ENCODE measurements around the gene DENND4A.
"Not testable (repeated sequence)": the region's sequence is repeated elsewhere in the genome, so short reads cannot be mapped to it uniquely, and the experiment has no call there.

The DENND4A gene

DNA sequence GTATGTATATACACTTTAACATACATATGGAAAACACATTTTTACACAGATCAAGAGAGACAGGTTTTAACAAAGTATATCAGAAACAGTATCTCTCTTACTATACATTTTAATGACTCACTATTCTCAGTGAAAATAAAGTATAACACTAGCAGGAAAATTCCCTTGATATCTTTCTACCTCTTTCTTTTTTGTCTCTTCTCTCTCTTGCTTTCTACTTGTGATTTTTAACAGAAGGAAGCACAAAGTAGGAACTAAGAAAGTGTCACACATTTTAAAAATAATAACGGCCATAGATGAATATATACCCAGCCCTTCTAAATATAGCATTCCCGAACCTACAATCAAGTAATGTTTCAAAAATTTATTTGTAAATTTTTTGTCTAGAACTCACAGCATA, 4.8 kb downstream of the DENND4A start:
- no peak for DNase-seq

DNA sequence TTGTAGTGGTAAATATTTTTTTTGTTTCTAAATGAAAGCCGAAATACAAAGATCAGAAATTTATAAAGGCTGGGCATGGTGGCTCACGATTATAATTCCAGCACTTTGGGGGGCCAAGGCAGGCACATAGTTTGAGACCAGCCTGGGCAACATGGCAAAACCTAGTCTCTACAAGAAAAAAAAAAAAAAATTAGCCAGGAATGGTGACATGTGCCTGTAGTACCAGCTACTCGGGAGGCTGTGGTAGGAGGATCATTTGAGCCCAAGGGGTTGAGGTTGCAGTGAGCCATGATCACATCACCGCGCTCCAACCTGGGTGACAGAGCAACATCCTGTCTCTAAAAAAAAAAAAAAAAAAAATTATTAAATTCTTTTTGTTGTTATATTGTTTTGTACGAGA, 6.9 kb downstream of the DENND4A start:
- no peak for DNase-seq

DNA sequence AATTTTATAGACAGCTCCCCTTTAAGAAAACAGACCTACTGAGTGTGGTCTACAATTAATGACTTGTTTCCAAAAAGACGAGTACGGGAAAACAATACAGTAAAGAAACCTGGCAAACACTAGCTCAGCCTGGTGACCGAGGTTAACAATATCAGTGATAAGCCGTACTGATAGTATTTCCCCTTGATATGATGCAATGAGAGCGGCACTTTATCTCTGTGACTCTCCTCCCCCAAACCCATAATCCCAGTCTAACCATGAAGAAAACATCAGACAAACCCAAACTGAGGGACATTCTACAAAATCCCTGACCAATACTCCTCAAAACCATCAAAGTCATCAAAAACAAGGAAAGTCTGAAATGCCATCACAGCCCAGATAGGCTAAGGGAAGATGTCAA, 8.2 kb downstream of the DENND4A start:
- DNase-seq, result no peak

DNA sequence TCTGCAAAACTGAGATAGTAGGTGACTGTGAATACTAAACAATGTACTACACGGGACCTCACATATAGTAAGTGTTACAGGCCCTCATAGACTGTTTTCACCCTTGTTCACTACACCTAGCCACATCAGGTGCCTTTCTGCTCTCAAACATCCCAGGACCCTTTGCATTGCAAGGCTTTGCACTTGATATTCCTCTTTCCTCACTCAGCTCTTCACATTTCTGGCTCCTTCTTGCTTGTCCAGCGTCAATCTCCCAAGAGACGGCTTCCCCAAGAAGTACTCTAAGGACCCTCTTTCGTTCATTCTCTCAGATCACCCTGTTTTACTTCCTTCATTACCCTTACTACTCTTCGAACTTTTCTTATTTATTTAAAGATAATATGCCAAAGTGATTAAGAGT, 10.0 kb downstream of the DENND4A start:
- DNase-seq, result no peak

DNA sequence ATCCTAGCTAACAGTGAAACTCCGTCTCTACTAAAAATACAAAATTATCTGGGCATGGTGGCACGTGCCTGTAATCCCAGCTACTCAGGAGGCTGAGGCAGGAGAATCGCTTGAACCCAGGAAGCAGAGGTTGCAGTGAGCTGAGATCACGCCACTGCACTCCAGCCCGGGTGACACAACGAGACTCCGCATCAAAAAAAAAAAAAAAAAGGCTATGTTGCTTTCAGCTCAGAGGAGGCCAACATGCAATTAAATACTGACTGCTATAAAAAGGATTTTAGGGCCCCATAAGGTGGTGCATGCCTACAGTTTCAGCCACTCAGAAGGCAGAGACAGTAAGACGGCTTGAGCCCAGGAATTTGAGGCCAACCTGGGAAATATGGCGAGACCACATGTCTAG, 13.4 kb downstream of the DENND4A start:
- not testable (repeated sequence) for DNase-seq

DNA sequence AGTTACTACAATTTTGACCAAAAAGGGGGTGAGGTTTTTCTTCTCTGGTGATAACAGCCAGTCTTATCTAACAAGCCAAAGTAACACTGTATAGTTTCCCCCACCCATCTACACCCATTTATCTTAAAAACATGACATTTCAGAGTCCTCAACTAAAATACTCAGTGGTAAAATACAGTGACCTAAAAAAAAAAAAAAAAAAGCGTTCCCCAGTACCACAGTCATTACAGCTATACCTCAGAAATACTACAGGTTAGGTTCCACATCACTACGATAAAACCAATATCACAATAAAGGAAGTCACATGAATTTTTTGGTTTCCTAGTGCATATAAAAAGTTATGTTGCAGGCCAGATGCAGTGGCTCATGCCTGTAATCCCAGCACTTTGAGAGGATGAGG, 13.8 kb downstream of the DENND4A start:
- DNase-seq, result peak in 2 of 5 experiments; percentile 60 to 70

DNA sequence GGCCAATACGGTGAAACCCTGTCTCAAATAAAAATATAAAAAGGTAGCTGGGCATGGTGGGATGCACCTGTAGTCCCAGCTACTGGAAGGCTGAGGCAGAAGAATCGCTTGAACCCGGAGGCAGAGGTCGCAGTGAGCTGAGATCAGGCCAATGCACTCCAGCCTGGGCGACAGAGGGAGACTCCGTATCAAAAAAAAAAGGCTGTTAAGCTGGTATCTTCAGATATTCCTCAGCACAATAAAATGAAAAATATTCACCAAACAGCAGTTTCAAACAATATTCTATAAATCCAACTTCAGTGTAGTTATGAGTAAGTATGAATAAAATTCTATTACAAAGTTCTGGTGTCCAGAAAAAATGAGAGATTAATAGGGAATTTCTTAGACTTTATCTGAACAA, 14.2 kb downstream of the DENND4A start:
- DNase-seq, result no peak

DNA sequence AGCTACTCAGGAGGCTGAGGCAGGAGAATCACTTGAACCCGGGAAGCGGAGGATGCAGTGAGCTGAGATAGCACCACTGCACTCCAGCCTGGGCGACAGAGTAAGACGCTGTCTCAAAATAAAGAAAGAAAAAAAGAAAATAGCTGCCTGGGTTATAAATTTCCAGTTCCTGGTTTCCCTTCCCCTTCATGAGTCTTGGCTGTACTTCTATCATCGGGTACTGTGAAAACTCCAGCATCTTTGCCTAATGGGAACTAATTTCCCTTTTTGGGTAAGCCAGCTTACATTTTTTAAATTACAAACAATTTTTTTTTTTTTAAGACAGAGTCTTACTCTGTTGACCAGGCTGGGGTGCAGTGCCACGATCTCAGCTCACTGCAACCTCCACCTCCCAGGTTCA, 15.0 kb downstream of the DENND4A start:
- no peak for DNase-seq

DNA sequence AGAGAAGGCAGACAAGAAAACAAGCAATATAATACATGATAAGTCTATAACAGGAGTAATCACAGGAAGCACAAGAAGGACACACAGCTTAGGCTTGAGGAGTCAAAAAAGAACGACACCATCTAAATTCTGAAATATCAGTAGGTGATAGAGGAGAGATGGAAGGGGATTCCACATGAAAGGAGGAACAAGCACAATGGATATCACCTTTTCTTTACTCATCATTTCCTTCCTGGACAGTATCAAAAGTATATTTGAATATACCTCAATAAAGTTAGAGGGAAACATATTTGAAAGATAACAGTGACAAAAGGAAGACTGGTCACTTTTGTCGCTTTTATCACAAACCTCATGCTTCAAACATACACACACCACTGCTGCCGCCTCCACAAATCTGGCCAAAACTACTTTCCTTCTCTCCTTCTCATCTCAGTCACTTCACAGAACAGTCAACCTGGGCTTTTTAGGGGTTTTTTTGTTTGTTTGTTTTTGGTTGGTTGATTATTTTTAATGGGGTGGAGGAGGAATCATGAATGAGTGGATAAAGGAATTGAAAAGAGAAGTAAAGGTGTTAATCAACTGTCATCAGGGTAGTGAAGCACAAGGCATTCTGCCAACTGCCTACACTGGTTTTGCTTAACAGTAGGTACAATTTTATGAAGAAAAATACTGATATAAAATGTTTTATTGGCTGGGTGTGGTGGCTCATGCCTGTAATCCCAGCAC, 18.5 kb downstream of the DENND4A start:
- DNase-seq, result peak in 1 of 5 experiments; percentile 52

DNA sequence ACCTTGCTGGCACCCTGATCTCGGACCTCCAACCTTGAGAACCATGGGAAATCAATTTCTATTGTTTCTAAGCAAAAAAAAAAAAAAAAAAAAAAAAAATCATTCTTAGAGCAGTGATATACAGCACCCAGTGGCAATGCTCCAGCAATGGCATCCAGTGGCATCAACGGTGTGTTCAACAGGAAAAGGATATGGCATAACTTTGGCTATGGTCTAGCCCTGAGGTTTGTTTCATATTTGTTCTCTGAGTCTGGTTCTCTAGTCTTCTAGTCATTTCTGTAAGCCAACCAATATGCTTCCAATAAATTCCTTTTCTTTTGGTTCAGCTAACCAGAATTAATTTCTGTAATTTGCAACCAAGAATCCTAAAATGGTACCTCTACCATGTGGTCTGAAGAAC, 19.2 kb downstream of the DENND4A start:
- DNase-seq, result peak in 2 of 5 experiments; percentile 16 to 77

DNA sequence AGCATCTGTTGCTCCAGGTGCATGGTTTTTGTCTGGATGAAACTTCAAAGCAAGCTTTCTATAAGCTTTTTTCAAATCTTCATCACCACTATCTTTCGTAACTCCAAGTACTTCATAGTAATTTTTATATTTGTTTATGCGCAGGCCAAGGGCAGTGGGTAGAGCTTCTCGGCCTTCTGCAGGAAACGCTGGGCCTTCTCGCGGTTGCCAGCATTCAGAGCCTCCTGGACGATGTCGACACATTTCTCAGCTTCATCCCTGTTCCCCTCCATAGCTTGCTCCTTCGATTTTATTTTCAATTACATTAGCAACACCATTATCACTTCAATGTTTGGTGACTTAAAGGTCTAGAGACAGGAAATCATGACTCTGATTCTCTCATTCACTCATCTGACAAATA, 20.2 kb downstream of the DENND4A start:
- DNase-seq, result no peak

DNA sequence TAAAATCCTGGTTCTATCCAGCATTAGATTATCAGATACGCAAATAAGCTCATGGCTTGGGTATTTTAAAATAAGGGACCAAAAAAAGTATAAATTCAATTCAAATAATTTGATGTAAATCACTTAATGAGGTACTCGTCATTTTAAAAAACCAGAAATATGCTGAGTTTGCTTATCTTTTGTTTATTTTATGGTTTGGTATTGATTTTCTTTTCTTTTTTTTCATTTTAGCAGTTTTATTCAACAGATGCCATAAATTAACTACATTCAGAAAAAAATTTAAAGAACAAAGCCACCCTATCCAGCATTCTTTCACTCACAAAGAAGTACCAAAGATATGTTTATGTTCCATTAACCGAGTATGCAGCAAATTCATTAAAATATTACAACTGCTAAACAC, 22.6 kb downstream of the DENND4A start:
- DNase-seq, result no peak

DNA sequence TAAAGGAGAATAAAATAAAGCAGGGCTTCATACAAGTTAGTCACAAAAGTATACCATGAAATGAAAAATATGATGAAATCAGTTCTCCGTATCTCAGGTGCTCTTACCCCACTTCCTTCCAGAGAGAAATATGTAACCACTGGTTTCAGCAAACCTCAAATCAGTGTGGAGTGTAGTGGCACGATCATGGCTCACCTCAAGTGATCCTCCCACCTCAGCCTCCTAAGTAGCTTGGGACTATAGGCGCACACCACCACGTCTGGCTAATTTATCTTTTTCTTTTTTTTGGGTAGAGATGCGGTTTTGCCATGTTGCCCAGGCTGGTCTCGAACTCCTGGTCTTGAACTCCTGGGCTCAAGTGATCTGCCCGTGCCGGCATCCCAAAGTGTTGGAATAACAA, 24.2 kb downstream of the DENND4A start:
- peak in 1 of 5 experiments; percentile 92 for DNase-seq

DNA sequence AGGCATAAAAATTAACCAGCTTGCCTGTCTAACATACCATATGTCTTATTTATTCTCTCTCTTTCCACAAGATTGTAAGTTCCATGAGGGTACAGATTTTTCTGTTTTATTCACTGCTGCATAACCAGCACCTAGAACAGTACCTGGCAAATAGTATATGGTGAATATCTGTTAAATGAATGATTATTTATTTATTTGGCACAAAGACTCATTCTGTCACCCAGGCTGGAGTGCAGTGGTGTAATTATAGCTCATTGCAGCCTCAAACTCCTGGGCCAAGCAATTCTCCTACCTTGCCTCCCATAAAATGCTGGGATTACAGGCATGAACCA, 24.9 kb downstream of the DENND4A start:
- no peak for DNase-seq

DNA sequence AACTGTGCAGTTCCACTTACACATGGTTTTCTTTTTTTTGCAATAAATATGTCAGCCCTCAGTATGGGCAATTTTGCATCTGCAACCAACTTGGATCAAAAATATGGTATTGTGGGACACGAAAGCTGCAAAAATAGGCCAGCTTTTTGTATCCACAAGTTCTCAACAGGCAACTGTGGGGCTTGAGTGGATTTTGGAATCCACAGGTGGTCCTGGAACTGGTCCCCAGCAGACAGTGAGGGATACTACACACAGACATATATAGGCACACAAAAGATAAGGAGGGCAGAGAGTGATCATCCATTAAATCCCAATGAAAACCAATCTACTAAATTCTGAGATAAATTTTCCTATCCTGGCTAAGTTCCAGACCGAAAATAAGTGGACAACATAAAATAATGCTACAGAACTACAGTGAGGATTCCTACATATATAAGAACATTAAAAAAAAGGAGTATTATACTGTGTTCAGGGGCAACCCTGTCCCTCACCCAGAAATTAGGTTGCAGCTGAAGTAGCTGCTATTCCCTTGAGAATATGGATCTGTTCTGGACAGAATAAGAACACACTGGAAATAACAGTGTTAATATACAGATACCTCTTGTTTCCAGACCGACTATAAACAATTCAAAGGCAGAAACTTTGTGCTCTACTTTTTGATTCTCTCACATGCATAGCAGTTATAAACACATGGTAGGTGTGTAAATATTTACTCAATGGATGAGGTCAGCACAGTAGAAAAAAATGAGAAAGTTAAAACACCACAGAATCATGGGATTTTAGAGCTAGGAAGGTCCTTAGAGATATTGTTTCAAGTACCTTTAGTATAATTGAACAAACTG, 25.4 kb downstream of the DENND4A start:
- DNase-seq, result no peak

DNA sequence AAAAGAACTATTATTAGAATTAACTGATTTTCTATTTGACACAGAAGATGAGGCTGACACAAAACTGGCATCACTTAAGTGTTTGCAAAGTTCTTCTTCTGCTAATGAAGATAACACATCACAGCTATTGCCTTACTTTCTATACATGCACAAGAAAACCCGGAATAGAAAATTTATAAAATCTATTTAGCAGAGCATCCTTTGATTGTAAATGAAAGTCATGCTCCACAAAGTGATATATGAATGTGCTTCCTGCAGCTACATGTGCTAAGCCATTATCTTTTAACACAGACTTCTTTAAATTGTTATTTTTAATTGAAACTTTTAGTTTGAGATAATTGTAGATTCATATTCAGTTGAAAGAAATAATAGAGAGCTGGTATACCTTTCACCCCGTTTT, 27.0 kb downstream of the DENND4A start:
- DNase-seq, result no peak

DNA sequence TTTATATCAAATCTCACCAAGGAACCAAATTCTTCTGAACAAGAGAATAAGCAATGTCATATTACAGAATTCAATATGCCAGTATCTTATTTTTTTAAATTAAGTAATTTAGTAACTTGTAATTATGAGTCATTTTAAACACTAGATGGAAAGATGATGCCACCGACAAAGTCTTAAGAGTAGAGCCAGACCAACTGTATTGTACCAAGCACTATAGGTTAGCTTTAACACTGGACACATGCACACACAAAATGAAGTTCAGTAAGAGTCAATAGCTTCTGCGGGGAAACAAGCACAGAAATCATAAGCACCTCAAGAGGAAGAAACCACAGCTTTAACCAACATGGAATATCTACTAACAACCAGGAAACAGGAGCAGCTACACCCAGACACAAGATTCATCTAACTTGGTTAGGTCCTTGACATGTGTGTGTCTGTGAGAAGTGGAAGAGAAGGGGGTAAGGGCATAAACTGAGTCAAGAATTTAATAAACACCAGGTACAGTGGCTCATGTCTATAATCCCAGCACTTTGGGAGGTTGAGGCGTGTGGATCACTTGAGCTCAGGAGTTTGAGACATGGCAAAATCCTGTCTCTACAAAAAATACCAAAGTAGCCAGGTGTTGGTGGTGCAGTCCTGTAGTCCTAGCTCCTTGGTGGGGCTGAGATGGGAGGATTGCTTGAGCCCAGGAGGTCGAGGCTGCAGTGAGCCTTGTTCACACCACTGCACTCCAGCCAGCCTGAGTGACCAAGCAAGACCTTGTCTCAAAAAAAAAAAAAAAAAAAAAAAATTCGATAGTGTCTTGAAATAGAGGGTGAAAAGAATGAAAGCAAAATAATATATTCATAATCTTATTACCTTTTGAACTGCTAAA, 28.9 kb downstream of the DENND4A start:
- DNase-seq, result peak in 1 of 5 experiments; percentile 46

DNA sequence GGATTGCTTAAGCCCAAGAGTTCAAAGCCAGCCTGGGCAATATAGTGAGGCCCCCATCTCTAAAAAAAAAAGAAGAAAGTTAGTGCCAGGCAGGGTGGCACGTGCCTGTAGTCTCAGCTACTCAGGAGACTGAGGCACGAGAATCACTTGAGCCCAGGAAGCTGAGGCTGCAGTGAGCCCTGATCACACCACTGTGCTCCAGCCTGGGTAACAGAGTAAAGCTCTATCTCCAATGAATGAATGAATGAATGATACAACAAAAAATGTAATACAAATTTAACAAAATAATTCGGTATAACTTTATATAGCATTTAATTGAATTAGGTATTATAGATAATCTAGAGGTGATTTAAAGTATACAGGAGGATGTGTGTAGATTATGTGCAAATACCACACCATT, 29.7 kb downstream of the DENND4A start:
- no peak for DNase-seq

DNA sequence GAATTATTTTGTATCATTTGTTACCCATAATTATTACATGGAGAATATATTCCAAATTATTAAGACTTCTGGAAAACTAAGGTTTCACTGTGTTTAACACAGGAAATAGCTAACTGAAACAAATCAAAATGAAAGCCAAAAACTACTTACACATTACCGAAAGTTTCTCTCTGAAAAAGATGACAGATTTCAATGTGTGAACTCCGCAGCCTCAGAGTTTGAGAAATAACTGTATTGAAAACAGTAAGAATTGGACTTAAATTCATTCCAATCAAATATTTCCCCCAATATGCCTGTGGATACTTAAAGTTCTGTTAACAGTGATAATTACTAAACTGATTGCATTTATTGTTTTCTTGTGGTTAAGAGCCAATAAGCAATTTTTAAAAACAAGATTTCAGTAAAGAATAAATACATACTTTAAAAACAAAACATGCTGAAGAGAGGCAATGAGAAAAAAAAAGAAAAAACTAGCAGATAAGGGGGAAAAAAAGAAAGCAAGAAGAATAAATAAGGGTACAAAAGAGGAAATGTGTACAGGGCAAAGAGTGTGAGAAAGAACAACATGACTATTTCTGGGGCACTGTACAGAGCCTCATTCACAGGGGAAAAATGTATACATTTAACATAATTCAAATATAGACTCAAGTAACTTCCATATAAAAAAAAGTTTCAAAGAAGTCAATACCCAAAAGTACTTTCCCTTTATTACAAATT, 30.7 kb downstream of the DENND4A start:
- DNase-seq, result peak in 1 of 5 experiments; percentile 75

DNA sequence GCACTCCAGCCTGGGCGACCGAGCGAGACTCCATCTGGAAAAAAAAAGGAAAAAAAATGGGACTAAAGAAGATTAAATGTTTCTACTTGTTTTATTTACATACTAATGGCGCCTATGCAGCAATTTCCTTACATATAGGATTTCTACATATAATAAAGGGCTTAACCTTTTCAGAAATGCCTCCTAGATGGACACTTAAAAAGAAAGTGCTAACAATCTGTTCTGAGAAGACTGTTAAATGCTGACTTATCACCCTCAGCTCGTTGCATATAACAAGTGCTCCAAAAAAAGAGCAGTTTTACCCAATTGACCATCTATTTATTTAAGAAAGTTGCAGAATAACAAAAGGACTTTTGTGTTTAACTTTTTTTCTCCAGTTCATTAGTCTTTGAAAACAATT, 32.7 kb downstream of the DENND4A start:
- DNase-seq, result no peak

DNA sequence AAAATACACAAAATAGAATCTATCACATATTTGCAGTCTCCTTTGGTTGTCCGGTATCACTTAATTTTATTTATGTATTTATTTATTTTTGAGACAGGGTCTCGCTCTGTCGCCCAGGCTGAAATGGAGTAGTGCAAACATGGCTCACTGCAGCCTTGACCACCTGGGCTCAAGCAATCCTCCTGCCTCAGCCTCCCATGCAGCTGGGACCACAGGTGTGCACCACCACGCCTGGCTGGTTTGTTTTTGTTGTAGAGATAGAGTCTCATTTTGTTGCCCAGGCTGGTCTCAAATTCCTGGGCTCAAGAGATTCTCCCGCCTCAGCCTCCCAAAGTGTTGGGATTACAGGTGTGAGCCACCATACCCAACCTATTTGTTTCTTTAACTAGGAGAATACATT, 33.9 kb downstream of the DENND4A start:
- no peak for DNase-seq

DNA sequence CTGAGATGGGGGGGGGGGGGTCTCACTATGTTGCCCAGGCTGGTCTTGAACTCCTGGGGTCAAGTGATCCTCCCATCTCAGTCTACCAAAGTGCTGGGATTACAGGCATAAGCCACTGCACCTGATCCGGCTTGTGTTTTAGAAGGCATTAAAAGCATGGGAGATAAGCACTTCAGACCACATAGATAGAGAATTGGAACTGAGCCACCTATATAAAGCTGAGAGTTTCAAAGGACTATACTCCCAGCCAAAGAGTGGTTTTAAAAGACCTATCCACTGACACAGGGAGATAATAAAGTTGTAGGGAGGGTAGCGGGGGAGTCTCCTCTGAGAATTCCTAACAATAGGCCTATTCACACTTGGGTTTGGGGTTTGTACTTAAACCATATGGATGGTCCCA, 34.8 kb downstream of the DENND4A start:
- no peak for DNase-seq

Data from T-helper 2 cell (primary cell).